GM13976 (cell line): ENCODE data around the gene NPPC.
"Not testable (repeated sequence)": the region's sequence is repeated elsewhere in the genome, so short reads cannot be mapped to it uniquely, and the experiment has no call there.

Experiments
- DNase-seq: peaks from one replicate; pipeline ENCODE4 v3.0.0; 2012; ENCODE audit warnings: low spot score
- CTCF ChIP-seq: IDR thresholded peaks from 2 replicates; pipeline ENCODE4 v1.5.1; 2012; ENCODE audit warnings: borderline replicate concordance, mild to moderate bottlenecking; ENCODE audit not compliant: insufficient read depth; ENCODE audit errors: extremely low read depth, missing control alignments, control extremely low read depth
- in situ Hi-C: fragments of 300-500 bp; cut with MboI; formaldehyde crosslinking; loops from one replicate; pipeline ENCODE4 v1.12.0; 2022; ENCODE audit warnings: low sequenced_read_pairs, mixed read lengths, inconsistent platforms; ENCODE audit not compliant: unreplicated experiment

The NPPC gene

GRCh38 chr2:231883468-231883881 lies 42.7 kb downstream of the NPPC start:
- TF ChIP-seq CTCF, result no peak
- in situ Hi-C loops, result no loop called here
- DNase-seq, result no peak

- no peak for TF ChIP-seq CTCF
- in situ Hi-C loops, result no loop called here
- DNase-seq, result no peak
These were observed 43.5 kb downstream of the NPPC start for GRCh38 chr2:231882646-231883045.

- in situ Hi-C loops, DNase-seq: not testable (repeated sequence)
These were observed 45.8 kb downstream of the NPPC start for GRCh38 chr2:231880371-231880770.

GRCh38 chr2:231879216-231879615 lies 47.0 kb downstream of the NPPC start:
- in situ Hi-C loops, result no loop called here

GRCh38 chr2:231877533-231878456 lies 48.4 kb downstream of the NPPC start:
- DNase-seq, result no peak
- in situ Hi-C loops, result no loop called here
- TF ChIP-seq CTCF, result no peak

More at GRCh38 chr2:231879216-231879615, 47.0 kb downstream of the NPPC start:
- DNase-seq, result no peak
- no peak for TF ChIP-seq CTCF

GRCh38 chr2:231874944-231875343 lies 51.3 kb downstream of the NPPC start:
- TF ChIP-seq CTCF, result no peak
- in situ Hi-C loops, result no loop called here
- DNase-seq, result no peak
